GM10847 (cell line): ENCODE measurements around the gene DSCAM.

Source experiments
- POLR2A ChIP-seq: IDR thresholded peaks from 2 replicates; pipeline ENCODE4 v1.6.1; 2011; ENCODE audit not compliant: insufficient read length; ENCODE audit errors: extremely low read depth

The DSCAM gene

GRCh38 chr21:40717028-40717427 is 129.9 kb downstream of the DSCAM start:
- TF ChIP-seq POLR2A: no peak

GRCh38 chr21:40714536-40714935 is 132.4 kb downstream of the DSCAM start:
- TF ChIP-seq POLR2A: no peak

- TF ChIP-seq POLR2A: no peak
Observed at GRCh38 chr21:40707656-40708244, 139.2 kb downstream of the DSCAM start.

DNA sequence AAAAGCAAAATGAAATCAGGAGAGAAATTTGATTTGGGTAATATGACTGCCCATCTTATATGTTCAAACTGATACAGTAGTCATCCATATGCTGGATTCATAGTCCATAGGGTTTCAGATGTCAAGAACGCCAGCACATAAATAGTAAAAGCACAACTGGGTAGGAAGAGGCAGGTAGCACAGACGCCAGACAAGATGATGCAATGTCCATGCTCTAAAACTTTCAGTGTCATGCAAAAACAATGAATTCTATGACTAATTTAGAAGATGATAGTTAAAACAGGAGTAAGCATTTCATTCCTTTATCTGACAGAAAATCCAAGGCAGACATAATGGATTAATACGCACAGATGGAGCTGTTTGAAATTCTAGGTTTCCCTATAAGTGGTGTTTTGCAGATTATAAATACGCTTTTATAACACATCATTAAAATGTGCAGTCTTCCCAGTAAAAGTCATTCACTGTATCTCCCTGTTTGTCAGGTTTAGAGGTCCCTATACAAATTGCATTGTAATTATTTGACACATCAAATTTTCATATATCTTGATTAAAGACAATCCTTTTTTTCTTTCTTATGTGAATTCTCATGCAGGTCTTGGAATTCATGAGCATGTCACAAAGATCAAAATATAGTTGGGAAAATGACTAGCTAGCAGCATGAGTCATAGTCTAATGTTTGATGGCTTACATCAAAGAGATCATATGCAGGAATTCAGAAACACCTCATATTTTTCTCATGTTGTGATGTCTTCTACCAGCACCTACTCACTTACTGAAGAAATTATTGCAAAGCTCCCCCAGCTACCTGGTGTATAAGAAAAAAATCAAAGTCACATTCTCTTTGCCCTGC is 139.9 kb downstream of the DSCAM start:
- no peak for TF ChIP-seq POLR2A

DNA sequence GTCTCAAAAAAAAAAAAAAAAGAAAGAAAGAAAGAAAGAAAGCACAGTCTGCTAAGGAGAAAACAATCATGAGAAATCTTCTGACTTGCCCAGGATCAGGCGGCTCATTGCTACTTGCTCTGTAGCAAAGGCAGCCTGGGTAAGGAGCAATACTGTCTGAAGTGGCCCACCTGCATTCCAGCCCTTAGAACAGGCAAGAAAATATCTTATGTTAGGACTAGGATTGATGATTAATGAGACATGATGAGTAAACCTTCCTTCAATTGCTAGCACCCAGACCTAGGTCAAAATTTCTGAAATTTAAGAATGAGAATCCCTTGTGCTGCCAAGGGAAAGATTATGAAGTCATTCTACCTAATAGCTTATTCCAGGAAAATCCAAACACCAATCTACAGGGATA is 140.8 kb downstream of the DSCAM start:
- TF ChIP-seq POLR2A: no peak

DNA sequence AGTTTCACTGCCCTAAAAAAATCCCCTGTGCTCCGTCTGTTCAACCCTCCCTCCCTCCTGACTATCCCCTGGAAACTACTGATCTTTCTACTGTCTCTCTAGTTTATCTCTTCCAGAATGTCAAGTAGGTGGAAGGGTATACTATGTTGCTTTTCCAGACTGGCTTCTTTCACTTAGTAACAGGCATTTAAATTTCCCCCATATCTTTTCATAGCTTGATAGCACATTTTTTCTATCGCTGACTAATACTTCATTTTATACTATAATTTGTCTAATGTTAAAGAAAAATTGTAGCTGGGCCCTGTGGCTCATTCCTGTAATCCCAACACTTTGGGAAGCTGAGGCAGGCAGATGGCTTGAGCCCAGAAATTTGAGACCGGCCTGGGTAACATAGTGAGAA is 142.8 kb downstream of the DSCAM start:
- no peak for TF ChIP-seq POLR2A

GRCh38 chr21:40699366-40699765 is 147.6 kb downstream of the DSCAM start:
- no peak for TF ChIP-seq POLR2A

DNA sequence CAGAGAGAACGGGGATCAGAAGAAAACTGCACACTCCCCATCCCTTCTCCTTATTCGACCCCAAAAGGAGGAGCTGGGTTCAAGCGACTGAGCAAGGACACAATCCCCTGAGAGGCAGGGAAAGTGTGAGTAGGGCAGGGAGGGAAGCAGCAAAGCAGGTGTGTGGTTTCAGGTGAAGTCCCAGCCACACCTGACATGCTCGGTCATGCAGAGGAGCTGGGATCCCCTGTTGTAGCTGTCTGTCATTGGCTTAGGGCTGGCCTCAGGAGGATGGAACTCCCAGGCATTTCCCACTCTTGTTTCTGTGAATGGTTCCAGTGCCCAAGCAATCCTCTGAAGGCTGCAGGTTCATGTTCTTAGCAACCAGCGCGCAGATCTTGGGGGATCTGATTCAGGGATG is 150.7 kb downstream of the DSCAM start:
- TF ChIP-seq POLR2A: no peak

DNA sequence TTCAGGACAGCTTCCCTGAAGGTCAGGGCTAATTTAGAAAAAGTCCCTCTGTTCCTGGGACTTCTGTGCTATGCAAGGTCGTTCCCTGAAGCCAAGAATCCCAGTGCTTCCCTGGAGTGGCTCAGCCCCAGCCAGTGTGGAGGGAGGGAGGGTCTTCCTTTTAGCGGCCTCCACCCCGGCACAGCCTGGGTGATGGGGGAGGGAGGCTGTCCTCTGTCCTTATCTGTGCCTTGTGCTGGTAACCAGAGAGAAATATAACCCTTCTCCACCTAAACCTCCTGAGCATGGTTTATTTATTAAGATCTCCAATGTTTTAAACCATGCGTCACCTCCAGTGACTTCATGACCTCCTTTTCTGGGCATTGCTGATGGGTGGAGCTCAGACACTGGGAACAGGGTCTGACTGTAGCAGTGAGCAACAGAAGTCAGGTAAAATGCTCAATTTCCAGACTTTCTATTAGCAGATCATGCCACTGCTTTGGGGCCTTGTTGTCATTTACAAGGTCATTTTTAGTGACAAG is 157.1 kb downstream of the DSCAM start:
- TF ChIP-seq POLR2A: no peak

DNA sequence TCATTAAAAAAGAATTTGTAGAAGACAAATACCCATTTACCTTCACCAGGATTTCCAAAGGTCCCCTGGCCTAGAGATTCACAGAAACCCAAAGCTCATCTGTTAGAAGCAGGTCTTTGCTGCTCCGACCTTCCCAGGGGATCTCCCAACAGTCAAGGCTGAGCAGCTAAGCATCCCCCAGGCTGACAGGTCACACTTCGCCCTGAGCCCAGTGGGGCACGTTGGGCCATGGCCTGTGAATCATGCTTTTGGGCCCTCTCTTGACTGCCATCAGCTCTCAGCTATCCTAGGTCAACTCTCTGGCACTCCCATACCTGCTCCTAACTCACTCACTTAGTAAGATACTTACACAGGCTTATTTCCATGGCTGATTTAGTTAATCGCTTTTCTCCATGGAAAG is 157.7 kb downstream of the DSCAM start:
- no peak for TF ChIP-seq POLR2A

GRCh38 chr21:40688106-40688864 is 158.7 kb downstream of the DSCAM start:
- TF ChIP-seq POLR2A: no peak

- TF ChIP-seq POLR2A: no peak
Observed at GRCh38 chr21:40687625-40688024, 159.3 kb downstream of the DSCAM start.

DNA sequence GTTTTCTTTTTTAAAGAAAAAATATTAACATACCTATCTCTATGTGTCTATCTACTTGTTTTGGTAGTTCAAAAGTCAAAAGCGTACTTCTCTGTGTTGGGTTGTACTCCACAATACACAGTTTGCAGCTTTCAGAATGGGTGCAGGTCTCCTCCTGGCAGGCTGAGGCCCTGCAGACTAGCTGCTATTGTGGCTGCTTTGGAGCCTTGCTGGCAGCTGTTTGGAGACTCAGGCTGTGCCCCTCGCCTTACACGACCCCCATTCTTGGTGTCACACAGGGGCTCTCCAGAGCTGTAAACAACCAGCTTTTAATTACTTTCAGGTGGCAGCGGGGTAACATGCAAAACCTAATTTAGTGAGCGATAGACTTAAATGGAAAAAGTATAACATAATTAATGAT is 160.4 kb downstream of the DSCAM start:
- TF ChIP-seq POLR2A: no peak

GRCh38 chr21:40685141-40685540 is 161.8 kb downstream of the DSCAM start:
- no peak for TF ChIP-seq POLR2A

- TF ChIP-seq POLR2A: no peak
Observed at GRCh38 chr21:40684726-40685125, 162.2 kb downstream of the DSCAM start.

DNA sequence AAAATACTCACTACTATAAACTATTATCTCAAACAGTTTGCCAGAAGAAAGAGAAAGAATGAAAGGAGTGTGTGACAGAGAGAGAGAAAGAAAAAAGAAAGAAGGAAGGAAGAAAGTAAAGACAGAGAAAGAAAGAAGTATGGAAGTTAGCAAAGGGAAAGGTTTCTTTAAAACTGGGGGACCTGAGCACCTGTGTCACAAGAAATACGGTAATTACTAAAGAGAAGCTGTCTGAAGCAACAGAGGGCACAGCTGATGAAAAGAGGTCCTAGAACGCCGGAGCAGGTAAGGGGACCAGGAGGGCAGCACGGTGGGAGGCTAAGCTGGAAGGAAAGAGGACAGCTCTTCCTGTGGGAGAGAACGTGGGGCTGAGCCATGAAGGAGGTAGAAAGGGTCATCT is 163.6 kb downstream of the DSCAM start:
- no peak for TF ChIP-seq POLR2A
